Astrocyte (in vitro differentiated cells and primary cell): ENCODE measurements around the gene USP6NL.

Experiments used
- CTCF ChIP-seq: IDR thresholded peaks from 2 replicates; pipeline ENCODE4 v1.5.1; 2011; ENCODE audit warnings: low read depth, mild to moderate bottlenecking, inconsistent platforms, low read length, moderate library complexity; ENCODE audit not compliant: insufficient read depth
- EZH2 ChIP-seq: IDR thresholded peaks from 2 replicates; pipeline ENCODE4 v1.6.1; 2012; ENCODE audit warnings: mild to moderate bottlenecking, low read length, inconsistent platforms; ENCODE audit not compliant: insufficient read depth

GRCh38 chr10:11639362-11639761, 27.9 kb upstream of the USP6NL start:
- TF ChIP-seq CTCF (no peak), EZH2 (no peak)
